WTC11 (cell line): Measurements from ENCODE around the gene RPS18. TPM values are rescaled to one million over a fixed set of nuclear protein-coding genes. Genes with fewer than 3 reads are reported as not detected.

Experiments used
- ATAC-seq: fragments of 200-7000 bp; cut with Tn5 transposase; 2 replicates; pipeline ENCODE4 v1.10.0; 2021; ENCODE audit warnings: mild to moderate bottlenecking, moderate library complexity
- CTCF ChIA-PET: fragments of 300-600 bp; sonication (Branson Sonifier 250); formaldehyde crosslinking; loops from one replicate; lab custom pipeline; 2021; ENCODE audit warnings: antibody characterized with exemption; lab: Charles Lee
- POLR2A ChIA-PET: fragments of 350-600 bp; sonication (Branson Sonifier 250); formaldehyde crosslinking; loops from one replicate; lab custom pipeline; 2021; ENCODE audit warnings: antibody characterized with exemption; lab: Charles Lee
- DNase-seq: peaks from one replicate; pipeline ENCODE4 v3.0.0; 2021; ENCODE audit warnings: low spot score
- H3K27ac Mint-ChIP-seq: 2 replicates; pipeline ENCODE4 v1.8.0; 2021; ENCODE audit warnings: mixed read lengths
- H3K27me3 Mint-ChIP-seq: 2 replicates; pipeline ENCODE4 v1.8.0; 2021; ENCODE audit warnings: low read depth, mild to moderate bottlenecking, moderate library complexity, mixed read lengths
- H3K36me3 Mint-ChIP-seq: 2 replicates; pipeline ENCODE4 v1.8.0; 2021; ENCODE audit warnings: mixed read lengths
- H3K4me1 Mint-ChIP-seq: 2 replicates; pipeline ENCODE4 v1.8.0; 2022; ENCODE audit warnings: mixed read lengths
- H3K4me3 Mint-ChIP-seq: 2 replicates; pipeline ENCODE4 v1.8.0; 2021; ENCODE audit warnings: mild to moderate bottlenecking, moderate library complexity, mixed read lengths
- H3K9me3 Mint-ChIP-seq: 2 replicates; pipeline ENCODE4 v1.8.0; 2021; ENCODE audit warnings: mixed read lengths
- ATF1 ChIP-seq: sonication (generic); formaldehyde crosslinking; IDR thresholded peaks from 2 replicates; pipeline ENCODE4 v1.8.1; 2023; ENCODE audit warnings: mild to moderate bottlenecking, moderate library complexity, missing genetic modification reagents
- ATF2 ChIP-seq: sonication (generic); formaldehyde crosslinking; IDR thresholded peaks from 2 replicates; pipeline ENCODE4 v1.8.1; 2022; ENCODE audit warnings: low read depth, missing genetic modification reagents, borderline replicate concordance
- CREB1 ChIP-seq: sonication (generic); formaldehyde crosslinking; IDR thresholded peaks from 2 replicates; pipeline ENCODE4 v1.8.0; 2023; ENCODE audit warnings: mild to moderate bottlenecking, missing genetic modification reagents
- ELF4 ChIP-seq: sonication (generic); formaldehyde crosslinking; IDR thresholded peaks from 2 replicates; pipeline ENCODE4 v1.8.1; 2022; ENCODE audit warnings: low read depth, mild to moderate bottlenecking, moderate library complexity, missing genetic modification reagents
- EMX1 ChIP-seq: fragments of 250-450 bp; sonication (Bioruptor Pico); IDR thresholded peaks from 2 replicates; pipeline ENCODE4 v1.8.0; 2021; ENCODE audit warnings: mild to moderate bottlenecking
- GTF2I ChIP-seq: fragments of 250-450 bp; sonication (Bioruptor Pico); conservative IDR thresholded peaks from 2 replicates; pipeline ENCODE4 v1.4.0; 2021; ENCODE audit warnings: mild to moderate bottlenecking
- HMGA2 ChIP-seq: fragments of 250-450 bp; sonication (Bioruptor Pico); IDR thresholded peaks from 2 replicates; pipeline ENCODE4 v1.4.0; 2021; ENCODE audit warnings: mild to moderate bottlenecking, moderate library complexity
- KAT7 ChIP-seq: sonication (generic); formaldehyde crosslinking; IDR thresholded peaks from 2 replicates; pipeline ENCODE4 v1.8.1; 2023; ENCODE audit warnings: missing genetic modification reagents, mild to moderate bottlenecking, borderline replicate concordance
- MLX ChIP-seq: sonication (generic); formaldehyde crosslinking; IDR thresholded peaks from 2 replicates; pipeline ENCODE4 v1.8.1; 2023; ENCODE audit warnings: mild to moderate bottlenecking, missing genetic modification reagents, moderate library complexity
- MXD4 ChIP-seq: fragments of 250-450 bp; sonication (Bioruptor Pico); IDR thresholded peaks from 2 replicates; pipeline ENCODE4 v1.8.0; 2021; ENCODE audit warnings: mild to moderate bottlenecking, moderate library complexity, borderline replicate concordance
- MYBL2 ChIP-seq: sonication (generic); formaldehyde crosslinking; IDR thresholded peaks from 2 replicates; pipeline ENCODE4 v1.8.1; 2023; ENCODE audit warnings: mild to moderate bottlenecking, moderate library complexity, missing genetic modification reagents
- PREB ChIP-seq: sonication (generic); formaldehyde crosslinking; IDR thresholded peaks from 2 replicates; pipeline ENCODE4 v1.8.1; 2022; ENCODE audit warnings: mild to moderate bottlenecking, missing genetic modification reagents, moderate library complexity, borderline replicate concordance
- RELA ChIP-seq: sonication (generic); formaldehyde crosslinking; IDR thresholded peaks from 2 replicates; pipeline ENCODE4 v1.8.1; 2022; ENCODE audit warnings: missing genetic modification reagents, mild to moderate bottlenecking, borderline replicate concordance
- RORB ChIP-seq: fragments of 250-450 bp; sonication (Bioruptor Pico); IDR thresholded peaks from 2 replicates; pipeline ENCODE4 v1.9.0; 2021; ENCODE audit warnings: mild to moderate bottlenecking
- TCF7 ChIP-seq: sonication (generic); formaldehyde crosslinking; IDR thresholded peaks from 2 replicates; pipeline ENCODE4 v1.8.0; 2022; ENCODE audit warnings: mild to moderate bottlenecking, low read depth, missing genetic modification reagents, moderate library complexity
- ZNF532 ChIP-seq: fragments of 250-450 bp; sonication (Bioruptor Pico); IDR thresholded peaks from 2 replicates; pipeline ENCODE4 v1.9.0; 2021; ENCODE audit warnings: mild to moderate bottlenecking, borderline replicate concordance
- total RNA-seq: library from RNA; stranded (reverse); gene quantifications from 3 replicates; pipeline ENCODE4 v1.2.3, GENCODE V29; 2021
- TF ChIP-seq, protein P1 (sequence below): sonication (generic); formaldehyde crosslinking; conservative IDR thresholded peaks from 2 replicates; pipeline ENCODE4 v1.8.1; 2023; ENCODE audit warnings: mild to moderate bottlenecking, low read depth, missing genetic modification reagents, moderate library complexity
- TF ChIP-seq, protein P2 (sequence below): sonication (generic); formaldehyde crosslinking; IDR thresholded peaks from 2 replicates; pipeline ENCODE4 v1.8.1; 2022; ENCODE audit warnings: mild to moderate bottlenecking, moderate library complexity, missing genetic modification reagents

RPS18 gene
- total RNA-seq, 1 experiment from 2014 or later: 2,857 TPM

GRCh38 chr6:33320315-33321181 is 48.7 kb downstream of the RPS18 start:
- Mint-ChIP-seq H3K4me1 (peaks cover 66% of the 10 kb centered on the region), H3K9me3 (no peaks in the 10 kb centered on the region)
- POLR2A ChIA-PET: no interaction called here
- DNase-seq (no peak), ATAC-seq (no peak)
- TF ChIP-seq MYBL2 (CRISPR knock-in tag) (no peak), GTF2I (CRISPR knock-in tag) (no peak), KAT7 (CRISPR knock-in tag) (no peak)
- TF ChIP-seq, all 79 proteins: peak for 0
- peak overlapping the region; percentile 91 for H3K4me3 Mint-ChIP-seq
- no peaks in the 10 kb centered on the region; the same call in 1 of the 2 replicates for H3K27me3 Mint-ChIP-seq
- peaks cover 21% of the 10 kb centered on the region for H3K36me3 Mint-ChIP-seq
- CTCF ChIA-PET: interaction anchor here (0.9 to 1.5 kb wide), 4 partner anchors 8 to 43 kb away, joined by 3 to 6 read pairs (median 4); no protein-coding TSS in a partner anchor
- peak overlapping the region; percentile 87 for H3K27ac Mint-ChIP-seq

DNA sequence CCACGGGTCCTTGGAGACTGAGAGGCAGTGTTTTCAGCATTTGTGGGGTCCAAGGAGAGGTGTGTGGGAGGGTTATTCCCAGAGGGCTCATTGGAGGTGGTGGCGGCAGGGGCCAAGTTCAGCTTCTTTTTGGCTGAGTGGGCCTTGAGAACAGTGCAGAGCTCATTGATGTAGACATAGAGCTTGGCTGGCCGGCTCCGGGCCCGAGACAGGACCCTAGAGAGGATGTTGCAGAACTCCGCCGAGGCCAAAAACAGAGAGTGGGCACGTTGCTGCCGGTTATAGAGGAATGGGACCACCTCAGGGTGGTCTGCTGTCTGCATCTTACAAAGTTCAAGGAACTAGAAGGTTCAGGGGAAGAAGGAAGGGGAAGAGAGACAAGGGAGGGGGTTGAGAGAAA is 49.4 kb downstream of the RPS18 start:
- DNase-seq (no peak), ATAC-seq (no peak)
- POLR2A ChIA-PET: interaction anchor here (0.6 kb wide), 2 partner anchors 21 to 350 kb away, joined by 3 to 6 read pairs; no protein-coding TSS in a partner anchor
- H3K9me3 Mint-ChIP-seq: no peaks in the 10 kb centered on the region
- H3K36me3 Mint-ChIP-seq: peaks cover 21% of the 10 kb centered on the region
- H3K27ac Mint-ChIP-seq: peak overlapping the region; percentile 87
- H3K27me3 Mint-ChIP-seq: no peaks in the 10 kb centered on the region; the same call in 1 of the 2 replicates
- CTCF ChIA-PET: interaction anchor here (0.9 to 1.5 kb wide), 4 partner anchors 9 to 44 kb away, joined by 3 to 6 read pairs (median 4); no protein-coding TSS in a partner anchor
- TF ChIP-seq ELF4 (CRISPR knock-in tag) (no peak), MLX (no peak), ATF2 (CRISPR knock-in tag) (no peak), HMGA2 (CRISPR knock-in tag) (no peak), ZNF532 (no peak), RORB (CRISPR knock-in tag) (no peak), CREB1 (no peak), ATF1 (CRISPR knock-in tag) (no peak), MXD4 (no peak), RELA (CRISPR knock-in tag) (no peak), PREB (CRISPR knock-in tag) (no peak), EMX1 (CRISPR knock-in tag) (no peak), GTF2I (CRISPR knock-in tag) (no peak), TCF7 (no peak)
- TF ChIP-seq, protein P1, sequence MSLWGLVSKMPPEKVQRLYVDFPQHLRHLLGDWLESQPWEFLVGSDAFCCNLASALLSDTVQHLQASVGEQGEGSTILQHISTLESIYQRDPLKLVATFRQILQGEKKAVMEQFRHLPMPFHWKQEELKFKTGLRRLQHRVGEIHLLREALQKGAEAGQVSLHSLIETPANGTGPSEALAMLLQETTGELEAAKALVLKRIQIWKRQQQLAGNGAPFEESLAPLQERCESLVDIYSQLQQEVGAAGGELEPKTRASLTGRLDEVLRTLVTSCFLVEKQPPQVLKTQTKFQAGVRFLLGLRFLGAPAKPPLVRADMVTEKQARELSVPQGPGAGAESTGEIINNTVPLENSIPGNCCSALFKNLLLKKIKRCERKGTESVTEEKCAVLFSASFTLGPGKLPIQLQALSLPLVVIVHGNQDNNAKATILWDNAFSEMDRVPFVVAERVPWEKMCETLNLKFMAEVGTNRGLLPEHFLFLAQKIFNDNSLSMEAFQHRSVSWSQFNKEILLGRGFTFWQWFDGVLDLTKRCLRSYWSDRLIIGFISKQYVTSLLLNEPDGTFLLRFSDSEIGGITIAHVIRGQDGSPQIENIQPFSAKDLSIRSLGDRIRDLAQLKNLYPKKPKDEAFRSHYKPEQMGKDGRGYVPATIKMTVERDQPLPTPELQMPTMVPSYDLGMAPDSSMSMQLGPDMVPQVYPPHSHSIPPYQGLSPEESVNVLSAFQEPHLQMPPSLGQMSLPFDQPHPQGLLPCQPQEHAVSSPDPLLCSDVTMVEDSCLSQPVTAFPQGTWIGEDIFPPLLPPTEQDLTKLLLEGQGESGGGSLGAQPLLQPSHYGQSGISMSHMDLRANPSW (CRISPR knock-in tag): no peak
- TF ChIP-seq, protein P2, sequence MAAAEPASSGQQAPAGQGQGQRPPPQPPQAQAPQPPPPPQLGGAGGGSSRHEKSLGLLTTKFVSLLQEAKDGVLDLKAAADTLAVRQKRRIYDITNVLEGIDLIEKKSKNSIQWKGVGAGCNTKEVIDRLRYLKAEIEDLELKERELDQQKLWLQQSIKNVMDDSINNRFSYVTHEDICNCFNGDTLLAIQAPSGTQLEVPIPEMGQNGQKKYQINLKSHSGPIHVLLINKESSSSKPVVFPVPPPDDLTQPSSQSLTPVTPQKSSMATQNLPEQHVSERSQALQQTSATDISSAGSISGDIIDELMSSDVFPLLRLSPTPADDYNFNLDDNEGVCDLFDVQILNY (CRISPR knock-in tag): no peak
- H3K4me1 Mint-ChIP-seq: peaks cover 65% of the 10 kb centered on the region
- H3K4me3 Mint-ChIP-seq: peak overlapping the region; percentile 91
